Measurements from ENCODE around the gene SENP5. TPM values are rescaled to one million over a fixed set of nuclear protein-coding genes. Genes with fewer than 3 reads are reported as not detected.
A peak's percentile ranks its signal among the peaks of the same experiment; 100 is the strongest.

Gene SENP5
- total RNA-seq, 1 donor from 2014 or later: 39.5 TPM

- H3K36me3 Mint-ChIP-seq: no peaks in the 10 kb centered on the region
- H3K4me3 Mint-ChIP-seq: no peak overlapping the region
- DNase-seq (ENCODE audit: extremely low spot score, unreplicated experiment): no peak
- H3K4me1 Mint-ChIP-seq (ENCODE audit: unreplicated experiment): no peaks in the 10 kb centered on the region
- H3K27ac Mint-ChIP-seq: no peak overlapping the region
- H3K9me3 Mint-ChIP-seq: no peaks in the 10 kb centered on the region
- peaks cover 55% of the 10 kb centered on the region for H3K27me3 Mint-ChIP-seq
- TF ChIP-seq CTCF (conservative IDR thresholded peaks at IDR 0.05): no peak
These were observed 94.6 kb downstream of the SENP5 start for GRCh38 chr3:196962108-196962929.

- Mint-ChIP-seq H3K9me3 (no peaks in the 10 kb centered on the region), H3K27ac (no peak overlapping the region), H3K27me3 (peaks cover 62% of the 10 kb centered on the region), H3K4me1 (ENCODE audit: unreplicated experiment) (no peaks in the 10 kb centered on the region), H3K4me3 (no peak overlapping the region), H3K36me3 (no peaks in the 10 kb centered on the region)
- no peak for TF ChIP-seq CTCF (conservative IDR thresholded peaks at IDR 0.05)
- peak; percentile 37 for DNase-seq (ENCODE audit: extremely low spot score, unreplicated experiment)
These were observed 95.4 kb downstream of the SENP5 start for GRCh38 chr3:196962930-196963630.

- no peaks in the 10 kb centered on the region for H3K36me3 Mint-ChIP-seq
- no peak overlapping the region for H3K27ac Mint-ChIP-seq
- no peaks in the 10 kb centered on the region for H3K9me3 Mint-ChIP-seq
- no peak for TF ChIP-seq CTCF (conservative IDR thresholded peaks at IDR 0.05)
- H3K4me1 Mint-ChIP-seq (ENCODE audit: unreplicated experiment): no peaks in the 10 kb centered on the region
- peaks cover 64% of the 10 kb centered on the region for H3K27me3 Mint-ChIP-seq
- no peak for DNase-seq (ENCODE audit: extremely low spot score, unreplicated experiment)
- H3K4me3 Mint-ChIP-seq: no peak overlapping the region
These were observed 95.9 kb downstream of the SENP5 start for GRCh38 chr3:196963631-196963953.

GRCh38 chr3:196965112-196965803, 97.5 kb downstream of the SENP5 start:
- H3K4me1 Mint-ChIP-seq (ENCODE audit: unreplicated experiment): no peaks in the 10 kb centered on the region

GRCh38 chr3:196965804-196966173, 98.1 kb downstream of the SENP5 start:
- H3K36me3 Mint-ChIP-seq: no peaks in the 10 kb centered on the region
- no peaks in the 10 kb centered on the region for H3K9me3 Mint-ChIP-seq
- no peak for DNase-seq (ENCODE audit: extremely low spot score, unreplicated experiment)
- H3K4me3 Mint-ChIP-seq: no peak overlapping the region
- TF ChIP-seq CTCF (conservative IDR thresholded peaks at IDR 0.05): no peak
- no peaks in the 10 kb centered on the region for H3K4me1 Mint-ChIP-seq (ENCODE audit: unreplicated experiment)
- no peak overlapping the region for H3K27ac Mint-ChIP-seq
- peaks cover 64% of the 10 kb centered on the region for H3K27me3 Mint-ChIP-seq

More at GRCh38 chr3:196965112-196965803, 97.5 kb downstream of the SENP5 start:
- no peaks in the 10 kb centered on the region for H3K9me3 Mint-ChIP-seq
- H3K4me3 Mint-ChIP-seq: no peak overlapping the region
- no peak for TF ChIP-seq CTCF (conservative IDR thresholded peaks at IDR 0.05)
- H3K36me3 Mint-ChIP-seq: no peaks in the 10 kb centered on the region
- no peak for DNase-seq (ENCODE audit: extremely low spot score, unreplicated experiment)
- no peak overlapping the region for H3K27ac Mint-ChIP-seq
- peaks cover 64% of the 10 kb centered on the region for H3K27me3 Mint-ChIP-seq
